GM12891 (cell line): ENCODE measurements around the gene ZSWIM7. TPM values are rescaled to one million over a fixed set of nuclear protein-coding genes. Genes with fewer than 3 reads are reported as not detected.
A peak's percentile ranks its signal among the peaks of the same experiment; 100 is the strongest.

ENCODE experiments used
- DNase-seq: peaks from one replicate; pipeline ENCODE4 v3.0.0; 2011; ENCODE audit warnings: low spot score; ENCODE audit not compliant: insufficient read length
- FAIRE-seq: peaks from 2 replicates; lab custom pipeline; 2011; peaks lifted over from hg19 to GRCh38; lab: Jason Lieb, UNC
- PAX5 ChIP-seq: IDR thresholded peaks from 2 replicates; pipeline ENCODE4 v1.6.1; 2011; ENCODE audit warnings: low read length, moderate library complexity, mild to moderate bottlenecking; ENCODE audit not compliant: insufficient read depth, severe bottlenecking
- POLR2A ChIP-seq: IDR thresholded peaks from 2 replicates; pipeline ENCODE4 v1.6.1; 2011; ENCODE audit warnings: low read depth, low read length, control low read depth
- POLR2AphosphoS5 ChIP-seq: IDR thresholded peaks from 2 replicates; pipeline ENCODE4 v1.6.1; 2011; ENCODE audit warnings: low read depth, low read length, control low read depth
- POU2F2 ChIP-seq: IDR thresholded peaks from 2 replicates; pipeline ENCODE4 v1.6.1; 2011; ENCODE audit warnings: low read depth, mild to moderate bottlenecking, control low read depth, low read length, moderate library complexity
- SPI1 ChIP-seq: IDR thresholded peaks from 2 replicates; pipeline ENCODE4 v1.6.1; 2011; ENCODE audit warnings: low read depth, low read length, control low read depth
- TAF1 ChIP-seq: IDR thresholded peaks from 2 replicates; pipeline ENCODE4 v1.6.1; 2011; ENCODE audit warnings: low read depth, low read length, control low read depth
- polyA plus RNA-seq: library from polyadenylated mRNA; unstranded; fragments of >200 nt; gene quantifications from one replicate; pipeline ENCODE4 v1.2.1, GENCODE V29; 2012; ENCODE audit warnings: low read depth, missing spikeins, inconsistent platforms; ENCODE audit not compliant: missing spikeins

ZSWIM7 gene
- polyA plus RNA-seq, result 10.2 TPM

DNA sequence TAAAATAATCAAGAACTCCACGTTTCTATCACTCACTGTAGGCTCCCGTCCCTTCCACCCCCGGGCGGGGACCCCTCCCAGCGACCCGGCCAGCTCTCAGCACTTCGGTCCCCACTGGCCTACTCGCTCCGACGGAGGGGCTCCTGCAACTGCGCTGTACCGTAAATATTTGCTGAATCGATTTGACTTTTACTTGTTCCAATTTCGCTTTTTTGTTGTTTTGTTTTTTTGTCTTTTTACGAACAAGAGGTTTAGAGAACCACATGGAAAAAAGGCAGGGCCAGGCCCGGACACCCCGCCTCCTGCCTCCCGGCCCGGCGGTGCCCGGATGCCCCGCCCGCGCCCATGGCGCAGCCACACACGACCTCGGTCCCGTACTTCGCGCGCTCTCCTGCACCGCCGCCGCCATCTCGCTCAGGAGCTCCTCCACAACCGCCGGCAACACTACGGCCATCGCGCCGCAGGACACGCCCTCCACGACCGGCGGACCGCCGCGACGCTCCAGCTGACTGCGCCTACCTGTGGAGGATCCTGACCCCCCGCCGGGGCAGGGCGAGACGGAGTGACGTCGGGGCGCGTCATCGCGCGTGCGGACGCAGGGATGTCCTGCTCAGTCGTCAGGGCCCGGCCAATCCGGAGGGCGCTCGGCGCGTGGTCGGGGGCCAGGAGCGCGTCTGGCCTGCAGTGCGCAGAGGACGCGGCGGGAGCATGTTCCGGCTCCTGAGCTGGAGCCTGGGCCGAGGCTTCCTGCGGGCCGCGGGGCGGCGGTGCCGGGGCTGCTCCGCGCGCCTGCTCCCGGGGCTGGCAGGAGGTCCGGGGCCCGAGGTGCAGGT, at the start of gene ZSWIM7, which contains the start of gene TTC19:
ZSWIM7 (minus strand) TSS at position 564 of the 833 bp plus-strand sequence; CDS start at position 454, 110 bp downstream.
TTC19 (plus strand) TSS at position 684 of the 833 bp plus-strand sequence; CDS start at position 709, 25 bp downstream.
- DNase-seq (peak; percentile 96), FAIRE-seq (peak; percentile 99)
- TF ChIP-seq POLR2A, result peak; percentile 96
- no peak for TF ChIP-seq PAX5
- peak; percentile 92 for TF ChIP-seq POLR2AphosphoS5
- TF ChIP-seq POU2F2, result peak; percentile 12; the same call in 1 of the 2 replicates
- TF ChIP-seq TAF1, result peak; percentile 97
- no peak for TF ChIP-seq SPI1

DNA sequence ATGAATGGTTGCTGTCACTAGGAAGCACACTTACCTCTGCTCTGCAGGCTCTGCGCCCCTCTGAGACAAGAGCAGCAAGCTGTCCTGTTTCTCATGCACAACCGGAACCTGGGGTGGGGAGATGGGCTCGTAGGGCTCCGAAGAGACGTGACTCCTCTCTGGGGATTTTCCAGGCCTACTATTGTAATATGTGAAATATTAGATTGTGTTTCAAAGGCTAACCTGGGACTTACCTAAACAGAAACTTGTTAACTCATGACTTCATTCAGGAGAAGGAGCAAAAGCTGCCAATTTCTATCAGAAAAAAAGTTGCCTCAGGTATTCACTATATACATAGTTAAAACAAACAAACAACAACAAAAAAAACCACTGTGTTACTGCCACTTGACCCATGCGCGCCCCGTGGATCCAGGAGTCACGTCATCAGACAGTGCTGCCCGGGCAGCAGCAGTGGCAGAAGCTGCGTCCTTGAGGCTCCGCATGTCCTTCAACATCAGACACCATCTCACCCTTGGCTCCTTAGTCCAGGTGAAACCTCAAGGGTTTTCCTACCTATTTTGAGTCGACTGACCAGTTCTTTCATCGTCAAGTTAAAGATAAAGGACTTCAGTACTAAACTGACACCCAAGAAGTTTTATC, 49.4 kb upstream of the ZSWIM7 start:
- DNase-seq (no peak), FAIRE-seq (no peak)
- TF ChIP-seq POLR2A (no peak), POU2F2 (no peak), POLR2AphosphoS5 (no peak), TAF1 (no peak), PAX5 (no peak), SPI1 (no peak)

GRCh38 chr17:16046966-16047365, 47.5 kb upstream of the ZSWIM7 start:
- TF ChIP-seq POLR2A (no peak), POU2F2 (no peak), POLR2AphosphoS5 (no peak), PAX5 (no peak), SPI1 (no peak)
- FAIRE-seq, result no peak
- DNase-seq, result no peak

- TF ChIP-seq SPI1 (no peak), POU2F2 (no peak), PAX5 (no peak), POLR2AphosphoS5 (no peak), TAF1 (no peak), POLR2A (no peak)
- FAIRE-seq, result no peak
- DNase-seq, result no peak
Measured at GRCh38 chr17:16044487-16044886, 45.0 kb upstream of the ZSWIM7 start.

DNA sequence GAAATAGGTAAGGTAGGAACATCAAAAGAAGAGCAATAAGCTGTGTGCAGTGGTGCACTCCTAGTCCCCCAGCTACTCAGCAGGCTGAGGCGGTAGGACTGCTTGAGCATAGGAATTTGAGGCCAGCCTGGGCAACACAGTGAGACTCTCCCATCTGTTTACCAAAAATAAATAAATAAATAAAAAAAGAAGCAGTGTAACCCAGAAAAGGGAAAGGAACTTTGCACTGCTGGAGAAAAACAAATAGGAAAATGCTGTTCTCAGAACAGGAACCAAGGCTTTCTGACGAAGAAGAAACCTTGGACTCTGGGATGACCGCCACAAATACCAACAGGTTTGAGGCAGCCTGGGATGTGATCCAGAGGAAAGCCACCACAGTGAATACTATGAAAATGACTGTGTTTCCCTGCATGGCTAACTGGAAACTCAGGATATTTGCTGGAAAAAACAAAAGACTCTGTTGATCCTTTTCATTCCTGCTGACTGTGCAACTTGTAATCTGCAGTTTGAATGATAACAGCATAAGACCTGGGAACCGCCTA, 41.3 kb upstream of the ZSWIM7 start:
- TF ChIP-seq PAX5, result no peak
- TF ChIP-seq POU2F2, result no peak
- no peak for TF ChIP-seq SPI1
- no peak for TF ChIP-seq POLR2A
- TF ChIP-seq POLR2AphosphoS5, result no peak
- TF ChIP-seq TAF1, result no peak
- FAIRE-seq (no peak), DNase-seq (no peak)

DNA sequence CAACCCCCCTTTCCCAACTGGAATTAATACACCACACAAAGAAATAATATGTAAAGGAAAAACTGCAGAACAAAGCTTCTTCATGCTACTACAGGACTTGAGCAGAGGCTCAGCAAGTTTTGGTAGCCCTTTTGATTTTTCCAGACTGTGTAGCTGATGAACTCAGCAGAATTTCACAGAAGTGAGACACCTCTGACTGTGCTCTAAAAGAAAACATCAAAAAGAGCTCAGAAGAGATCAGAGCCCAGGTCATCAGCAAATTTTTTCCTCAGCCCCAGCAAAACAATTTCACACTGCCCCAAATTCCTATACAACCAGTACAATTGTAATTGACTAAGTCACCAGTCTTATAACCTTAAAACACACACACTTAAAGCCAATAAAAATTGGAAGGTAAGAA, 38.1 kb upstream of the ZSWIM7 start:
- TF ChIP-seq SPI1 (no peak), POLR2AphosphoS5 (no peak), PAX5 (no peak), TAF1 (no peak)
- FAIRE-seq, result no peak
- DNase-seq, result no peak

DNA sequence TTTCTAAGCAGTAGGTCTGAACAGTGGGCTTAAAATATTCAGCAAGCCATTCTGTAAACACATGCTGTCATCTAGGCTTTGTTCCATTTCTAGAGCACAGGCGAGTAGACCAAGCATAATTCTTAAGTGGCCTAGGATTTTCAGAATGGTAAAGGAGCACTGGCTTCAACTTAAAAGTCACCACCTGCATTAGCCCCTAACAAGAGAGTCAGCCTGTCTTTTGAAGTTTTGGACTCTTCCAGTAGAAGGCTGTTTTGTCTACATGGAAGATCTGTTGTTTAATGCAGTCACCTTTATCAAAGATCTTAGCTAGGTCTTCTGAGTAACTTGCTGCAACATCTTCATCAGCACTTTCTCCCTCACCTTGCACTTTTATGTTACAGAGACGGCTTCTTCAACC, 36.8 kb upstream of the ZSWIM7 start:
- TF ChIP-seq POLR2AphosphoS5 (no peak), POU2F2 (no peak), POLR2A (no peak), SPI1 (no peak), PAX5 (no peak), TAF1 (no peak)
- DNase-seq, result no peak
- no peak for FAIRE-seq

GRCh38 chr17:16033729-16034349, 34.3 kb upstream of the ZSWIM7 start:
- TF ChIP-seq TAF1, result no peak
- TF ChIP-seq POU2F2, result no peak
- no peak for TF ChIP-seq SPI1
- no peak for DNase-seq
- no peak for FAIRE-seq
